Activated CD4-positive, alpha-beta T cell treated with anti-CD3 and anti-CD28 coated beads, Interleukin-10, Interleukin-2, amounts not matched to agents 100 ng/mL and 50 ng/mL, durations not matched to agents 16 hours and 8 hours (primary cell): ENCODE results near the gene EXD3.

Experiments used
- DNase-seq: peaks from one replicate; pipeline ENCODE4 v3.0.0-alpha.2; 2020

Gene EXD3

GRCh38 chr9:137409515-137409914 lies 13.4 kb downstream of the EXD3 start:
- no peak for DNase-seq

- no peak for DNase-seq
Measured at GRCh38 chr9:137408651-137409405, 14.1 kb downstream of the EXD3 start.

- DNase-seq: no peak
Measured at GRCh38 chr9:137407590-137408300, 15.2 kb downstream of the EXD3 start.

- peak; percentile 60 for DNase-seq
Measured at GRCh38 chr9:137406876-137407589, 15.9 kb downstream of the EXD3 start.

- no peak for DNase-seq
Measured at GRCh38 chr9:137406085-137406760, 16.7 kb downstream of the EXD3 start.

GRCh38 chr9:137405677-137406081 lies 17.3 kb downstream of the EXD3 start:
- DNase-seq: no peak

- no peak for DNase-seq
Measured at GRCh38 chr9:137404961-137405567, 17.9 kb downstream of the EXD3 start.

- no peak for DNase-seq
Measured at GRCh38 chr9:137403269-137403668, 19.7 kb downstream of the EXD3 start.

- DNase-seq: no peak
Measured at GRCh38 chr9:137402746-137403145, 20.2 kb downstream of the EXD3 start.

- no peak for DNase-seq
Measured at GRCh38 chr9:137398561-137399468, 24.1 kb downstream of the EXD3 start.

- peak; percentile 47 for DNase-seq
Measured at GRCh38 chr9:137397675-137398423, 25.1 kb downstream of the EXD3 start.

GRCh38 chr9:137396634-137397367 lies 26.2 kb downstream of the EXD3 start:
- DNase-seq: no peak

- DNase-seq: no peak
Measured at GRCh38 chr9:137396227-137396626, 26.7 kb downstream of the EXD3 start.

GRCh38 chr9:137395666-137396010 lies 27.3 kb downstream of the EXD3 start:
- DNase-seq: no peak

GRCh38 chr9:137394866-137395665 lies 27.9 kb downstream of the EXD3 start:
- DNase-seq: no peak

GRCh38 chr9:137393176-137394150 lies 29.5 kb downstream of the EXD3 start:
- no peak for DNase-seq

- no peak for DNase-seq
Measured at GRCh38 chr9:137392232-137393007, 30.5 kb downstream of the EXD3 start.
